HG02610 (cell line): Measurements from ENCODE around the gene UMAD1.
A peak's percentile ranks its signal among the peaks of the same experiment; 100 is the strongest.

Experiments
- ATAC-seq: cut with Tn5 transposase; IDR thresholded peaks from one replicate; pipeline ENCODE4 v1.9.1; 2021; ENCODE audit warnings: mild to moderate bottlenecking, moderate library complexity; ENCODE audit not compliant: unreplicated experiment

Gene UMAD1

GRCh38 chr7:7718492-7718891, 77.9 kb downstream of the UMAD1 start, which contains the start of gene RPA3:
Gene RPA3 (minus strand): TSS chr7:7718607. CDS start chr7:7640418, 78,189 bp downstream.
- no peak for ATAC-seq

- ATAC-seq, result peak; percentile 99
Measured at GRCh38 chr7:7719236-7719635, 78.7 kb downstream of the UMAD1 start.

- no peak for ATAC-seq
Measured at GRCh38 chr7:7720193-7720592, 79.6 kb downstream of the UMAD1 start.

GRCh38 chr7:7720750-7721621, 80.4 kb downstream of the UMAD1 start:
- peak; percentile 34 for ATAC-seq

GRCh38 chr7:7731732-7732131, 91.2 kb downstream of the UMAD1 start:
- ATAC-seq, result no peak

GRCh38 chr7:7732621-7733281, 92.2 kb downstream of the UMAD1 start:
- ATAC-seq, result no peak

GRCh38 chr7:7736671-7737070, 96.1 kb downstream of the UMAD1 start:
- no peak for ATAC-seq

GRCh38 chr7:7737674-7738073, 97.1 kb downstream of the UMAD1 start:
- no peak for ATAC-seq

GRCh38 chr7:7738177-7738576, 97.6 kb downstream of the UMAD1 start:
- ATAC-seq, result no peak

GRCh38 chr7:7738622-7739021, 98.1 kb downstream of the UMAD1 start:
- no peak for ATAC-seq

- peak; percentile 66 for ATAC-seq
Measured at GRCh38 chr7:7739204-7740036, 98.9 kb downstream of the UMAD1 start.

GRCh38 chr7:7740037-7740355, 99.4 kb downstream of the UMAD1 start:
- no peak for ATAC-seq

- ATAC-seq, result no peak
Measured at GRCh38 chr7:7742223-7742622, 101.7 kb downstream of the UMAD1 start.

GRCh38 chr7:7745258-7745657, 104.7 kb downstream of the UMAD1 start:
- ATAC-seq, result no peak

GRCh38 chr7:7745966-7746365, 105.4 kb downstream of the UMAD1 start:
- no peak for ATAC-seq

- no peak for ATAC-seq
Measured at GRCh38 chr7:7746458-7746857, 105.9 kb downstream of the UMAD1 start.

- ATAC-seq, result no peak
Measured at GRCh38 chr7:7750571-7751242, 110.2 kb downstream of the UMAD1 start.

GRCh38 chr7:7751243-7752092, 110.9 kb downstream of the UMAD1 start:
- ATAC-seq, result no peak

GRCh38 chr7:7756577-7756976, 116.0 kb downstream of the UMAD1 start:
- no peak for ATAC-seq

- no peak for ATAC-seq
Measured at GRCh38 chr7:7757576-7757975, 117.0 kb downstream of the UMAD1 start.
